Gastrocnemius medialis (tissue), 4 donors: Measurements from ENCODE around the gene SERPINB1.

Experiments used
- POLR2A ChIP-seq, 2 donors: fragments of 450-650 bp; IDR thresholded peaks; one replicate each; pipeline ENCODE4 v1.6.1; 2017; ENCODE audit warnings: antibody characterized with exemption in 2 of 2, mild to moderate bottlenecking in 2 of 2, moderate library complexity in 2 of 2
- TF ChIP-seq, protein P1 (sequence below), 5 experiments: fragments of 450-650 bp in 3 of 5; fragments of 200-600 bp in 2 of 5; sonication (generic) in 2 of 5; IDR thresholded peaks in 4 of 5; conservative IDR thresholded peaks in 1 of 5; 1 replicate in 4 of 5; 2 replicates in 1 of 5; pipeline ENCODE4 v1.5.1; 2016 to 2019; ENCODE audit warnings: antibody characterized with exemption in 5 of 5, mild to moderate bottlenecking in 3 of 5, moderate library complexity in 3 of 5

DNA sequence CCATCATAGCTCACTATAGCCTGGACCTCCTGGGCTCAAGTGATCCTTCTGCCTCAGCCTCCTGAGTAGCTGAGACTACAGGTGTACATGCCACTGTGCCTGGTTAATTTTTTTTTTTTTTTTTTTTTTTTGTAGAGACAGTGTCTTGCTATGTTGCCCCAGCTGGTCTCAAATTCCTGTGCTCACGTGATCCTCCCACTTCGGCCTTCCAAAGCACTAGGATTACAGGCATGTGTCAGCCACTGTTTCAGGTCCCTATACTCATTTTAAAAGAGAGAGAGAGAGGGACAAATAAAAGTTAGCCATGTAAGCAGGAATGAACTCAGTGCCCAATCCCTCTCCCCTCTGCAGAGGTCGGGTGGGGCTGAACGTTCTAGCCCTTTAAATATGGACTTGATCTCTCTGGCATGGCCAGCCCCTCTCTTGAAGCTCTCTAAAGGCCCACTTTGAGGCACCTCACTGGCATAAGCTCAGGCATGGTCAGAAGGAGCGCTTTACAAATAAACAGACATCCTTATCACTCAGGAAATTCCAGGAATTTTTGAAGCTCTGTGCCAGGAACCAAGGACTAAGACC, 9.0 kb upstream of the SERPINB1 start:
- TF ChIP-seq, protein P1, sequence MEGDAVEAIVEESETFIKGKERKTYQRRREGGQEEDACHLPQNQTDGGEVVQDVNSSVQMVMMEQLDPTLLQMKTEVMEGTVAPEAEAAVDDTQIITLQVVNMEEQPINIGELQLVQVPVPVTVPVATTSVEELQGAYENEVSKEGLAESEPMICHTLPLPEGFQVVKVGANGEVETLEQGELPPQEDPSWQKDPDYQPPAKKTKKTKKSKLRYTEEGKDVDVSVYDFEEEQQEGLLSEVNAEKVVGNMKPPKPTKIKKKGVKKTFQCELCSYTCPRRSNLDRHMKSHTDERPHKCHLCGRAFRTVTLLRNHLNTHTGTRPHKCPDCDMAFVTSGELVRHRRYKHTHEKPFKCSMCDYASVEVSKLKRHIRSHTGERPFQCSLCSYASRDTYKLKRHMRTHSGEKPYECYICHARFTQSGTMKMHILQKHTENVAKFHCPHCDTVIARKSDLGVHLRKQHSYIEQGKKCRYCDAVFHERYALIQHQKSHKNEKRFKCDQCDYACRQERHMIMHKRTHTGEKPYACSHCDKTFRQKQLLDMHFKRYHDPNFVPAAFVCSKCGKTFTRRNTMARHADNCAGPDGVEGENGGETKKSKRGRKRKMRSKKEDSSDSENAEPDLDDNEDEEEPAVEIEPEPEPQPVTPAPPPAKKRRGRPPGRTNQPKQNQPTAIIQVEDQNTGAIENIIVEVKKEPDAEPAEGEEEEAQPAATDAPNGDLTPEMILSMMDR (IDR thresholded peaks at IDR 0.05 in 4 of 5, conservative IDR thresholded peaks at IDR 0.05 in 1 of 5), result no peak
- TF ChIP-seq POLR2A (IDR thresholded peaks at IDR 0.05), result no peak
